Kasumi-1 (cell line): Measurements from ENCODE around the gene RTL5.
A peak's percentile ranks its signal among the peaks of the same experiment; 100 is the strongest.

Experiments used
- DNase-seq, 2 experiments: peaks; one replicate each; lab custom pipeline; 2025; lab: John Stamatoyannopoulos, UW

Gene RTL5

GRCh38 chrX:72129661-72130060 is 2.1 kb downstream of the RTL5 start:
- DNase-seq = no peak

- peak; percentile 9 to 27 for DNase-seq
Observed at GRCh38 chrX:72128881-72129280, 2.8 kb downstream of the RTL5 start.

- no peak for DNase-seq
Observed at GRCh38 chrX:72128183-72128834, 3.4 kb downstream of the RTL5 start.

- DNase-seq = no peak
Observed at GRCh38 chrX:72127332-72127731, 4.4 kb downstream of the RTL5 start.

- peak; percentile 48 to 56 for DNase-seq
Observed at GRCh38 chrX:72126539-72127140, 5.1 kb downstream of the RTL5 start.

GRCh38 chrX:72126048-72126415 is 5.7 kb downstream of the RTL5 start:
- DNase-seq = no peak

GRCh38 chrX:72125331-72126047 is 6.2 kb downstream of the RTL5 start:
- DNase-seq = no peak

- no peak for DNase-seq
Observed at GRCh38 chrX:72124540-72125201, 7.0 kb downstream of the RTL5 start.

- DNase-seq = no peak
Observed at GRCh38 chrX:72123471-72124185, 8.1 kb downstream of the RTL5 start.

- no peak for DNase-seq
Observed at GRCh38 chrX:72122621-72123337, 8.9 kb downstream of the RTL5 start.

GRCh38 chrX:72121383-72121782 is 10.3 kb downstream of the RTL5 start:
- peak; percentile 44 to 75 for DNase-seq

- DNase-seq = peak in 1 of 2 experiments; percentile 12
Observed at GRCh38 chrX:72120837-72121236, 10.9 kb downstream of the RTL5 start.

- no peak for DNase-seq
Observed at GRCh38 chrX:72117636-72118210, 14.0 kb downstream of the RTL5 start.

GRCh38 chrX:72115380-72115779 is 16.3 kb downstream of the RTL5 start:
- no peak for DNase-seq

- DNase-seq = no peak
Observed at GRCh38 chrX:72114807-72115206, 16.9 kb downstream of the RTL5 start.

GRCh38 chrX:72114306-72114705 is 17.4 kb downstream of the RTL5 start:
- no peak for DNase-seq

- no peak for DNase-seq
Observed at GRCh38 chrX:72113461-72113860, 18.3 kb downstream of the RTL5 start.

- no peak for DNase-seq
Observed at GRCh38 chrX:72110876-72111708, 20.6 kb downstream of the RTL5 start.

GRCh38 chrX:72110051-72110875 is 21.5 kb downstream of the RTL5 start:
- DNase-seq = no peak
